Measurements from ENCODE around the gene SELENOO. TPM values are rescaled to one million over a fixed set of nuclear protein-coding genes. Genes with fewer than 3 reads are reported as not detected.

Gene SELENOO
- total RNA-seq, 1 donor from 2014 or later, result 12.7 TPM

DNA sequence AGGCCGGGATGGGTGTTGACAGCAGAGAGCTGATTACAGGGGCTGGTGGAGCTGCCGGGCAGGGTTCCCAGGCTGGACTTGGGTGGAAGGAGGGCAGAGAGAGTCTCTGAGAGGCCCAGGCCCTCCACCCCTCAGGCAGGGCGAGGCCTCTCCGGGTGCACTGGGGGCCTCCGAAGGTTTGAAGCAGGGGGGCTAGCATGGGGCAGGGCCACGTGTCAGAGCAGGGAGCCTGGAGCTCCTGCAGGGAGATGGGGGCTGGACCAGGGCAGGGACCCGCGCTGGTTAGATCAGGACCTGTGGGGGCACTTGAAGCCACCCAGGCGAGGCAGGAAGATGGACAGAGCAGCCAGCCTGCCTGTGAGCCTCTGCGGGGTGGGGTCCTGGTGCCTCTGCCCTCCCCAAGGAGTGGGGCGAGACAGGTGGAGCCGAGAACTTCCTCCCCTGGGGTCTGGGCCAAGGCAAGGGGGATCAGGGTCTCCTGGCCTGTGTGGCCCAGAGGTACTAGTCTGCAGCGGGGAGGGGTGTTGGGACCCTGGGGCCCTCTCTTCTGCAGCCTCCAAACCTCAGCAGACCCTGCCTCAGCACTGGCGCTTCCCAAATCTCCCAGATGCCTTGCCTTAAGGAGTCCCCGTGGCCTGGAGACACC lies 29.4 kb upstream of the SELENOO start:
- intact Hi-C loops (cut with DNase I), result no loop called here
- no peak for DNase-seq (ENCODE audit: low spot score)

DNA sequence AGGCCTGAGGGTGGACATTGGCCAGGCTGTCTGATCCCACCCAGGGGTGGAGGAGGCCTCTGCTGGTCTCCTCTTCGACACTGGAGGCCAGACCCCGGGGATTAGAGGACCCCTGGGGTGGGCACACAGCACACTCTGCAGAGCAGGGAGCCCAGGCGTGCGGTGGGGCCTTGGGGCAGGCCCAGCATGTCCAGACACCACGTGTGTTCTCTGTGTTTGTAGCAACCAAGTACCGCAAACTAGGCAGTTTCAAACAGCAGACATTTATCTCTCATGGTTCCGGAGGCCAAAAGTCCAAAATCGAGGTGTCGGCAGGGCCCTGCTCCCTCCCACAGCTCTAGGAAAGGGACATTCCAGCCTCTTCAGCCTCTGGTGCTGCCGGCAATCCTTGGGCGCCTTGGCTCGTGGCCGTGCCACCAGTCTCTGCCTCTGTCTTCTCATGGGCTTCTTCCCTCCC lies 28.8 kb upstream of the SELENOO start:
- intact Hi-C loops (cut with DNase I), result no loop called here
- no peak for DNase-seq (ENCODE audit: low spot score)

DNA sequence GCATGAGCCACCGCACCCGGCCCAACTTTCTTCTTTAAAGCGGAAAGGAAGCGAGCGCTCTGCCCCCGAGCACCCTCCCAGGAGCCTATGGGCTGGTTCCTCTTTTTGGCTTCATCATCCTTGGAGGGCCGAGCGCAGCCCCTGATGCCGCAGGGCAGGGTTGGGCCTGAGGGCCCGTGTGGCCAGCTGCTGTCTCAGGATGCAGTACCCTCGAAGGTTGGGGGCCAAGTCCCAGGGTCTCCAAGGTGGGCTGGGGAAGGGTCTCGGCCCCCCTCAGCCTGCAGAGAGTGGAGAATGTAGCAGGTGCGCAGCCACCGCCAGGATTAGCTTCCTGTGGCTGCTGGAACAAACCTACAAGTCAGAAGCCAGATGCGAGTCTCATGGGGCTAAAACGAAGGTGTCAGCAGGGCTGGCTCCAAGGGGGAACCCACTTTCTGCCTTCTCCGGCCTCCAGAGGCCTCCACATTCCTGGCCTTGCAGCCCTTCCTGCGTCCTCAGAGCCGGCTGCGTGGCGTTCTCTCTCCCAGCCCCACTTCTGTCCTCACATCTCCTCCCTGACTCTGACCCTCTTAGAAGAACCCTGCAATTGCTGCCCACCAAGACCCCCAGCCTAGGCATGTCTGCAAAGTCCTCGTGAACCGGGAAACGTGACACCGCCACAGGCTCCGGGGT lies 27.4 kb upstream of the SELENOO start:
- intact Hi-C loops (cut with DNase I), result no loop called here
- peak; percentile 83 for DNase-seq (ENCODE audit: low spot score)

DNA sequence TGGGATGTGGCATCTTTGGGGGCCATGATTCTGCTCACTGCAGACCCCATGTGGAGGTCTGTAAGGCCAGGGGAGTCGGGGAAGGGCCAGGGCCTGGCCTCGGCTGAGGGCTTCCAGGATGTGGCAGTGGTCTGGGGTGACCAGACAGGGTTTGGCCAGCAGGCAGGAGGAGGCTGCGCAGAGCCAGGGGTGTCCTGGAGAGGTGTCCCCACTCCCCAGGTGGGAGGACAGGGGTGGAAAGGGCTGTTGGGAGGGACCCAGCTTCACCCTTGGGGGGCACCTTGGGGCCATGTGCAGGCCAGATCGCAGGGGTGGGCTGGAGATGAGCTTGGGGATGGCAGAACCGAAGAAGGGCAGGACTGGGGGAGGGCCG lies 26.8 kb upstream of the SELENOO start:
- no peak for DNase-seq (ENCODE audit: low spot score)
- intact Hi-C loops (cut with DNase I), result no loop called here

DNA sequence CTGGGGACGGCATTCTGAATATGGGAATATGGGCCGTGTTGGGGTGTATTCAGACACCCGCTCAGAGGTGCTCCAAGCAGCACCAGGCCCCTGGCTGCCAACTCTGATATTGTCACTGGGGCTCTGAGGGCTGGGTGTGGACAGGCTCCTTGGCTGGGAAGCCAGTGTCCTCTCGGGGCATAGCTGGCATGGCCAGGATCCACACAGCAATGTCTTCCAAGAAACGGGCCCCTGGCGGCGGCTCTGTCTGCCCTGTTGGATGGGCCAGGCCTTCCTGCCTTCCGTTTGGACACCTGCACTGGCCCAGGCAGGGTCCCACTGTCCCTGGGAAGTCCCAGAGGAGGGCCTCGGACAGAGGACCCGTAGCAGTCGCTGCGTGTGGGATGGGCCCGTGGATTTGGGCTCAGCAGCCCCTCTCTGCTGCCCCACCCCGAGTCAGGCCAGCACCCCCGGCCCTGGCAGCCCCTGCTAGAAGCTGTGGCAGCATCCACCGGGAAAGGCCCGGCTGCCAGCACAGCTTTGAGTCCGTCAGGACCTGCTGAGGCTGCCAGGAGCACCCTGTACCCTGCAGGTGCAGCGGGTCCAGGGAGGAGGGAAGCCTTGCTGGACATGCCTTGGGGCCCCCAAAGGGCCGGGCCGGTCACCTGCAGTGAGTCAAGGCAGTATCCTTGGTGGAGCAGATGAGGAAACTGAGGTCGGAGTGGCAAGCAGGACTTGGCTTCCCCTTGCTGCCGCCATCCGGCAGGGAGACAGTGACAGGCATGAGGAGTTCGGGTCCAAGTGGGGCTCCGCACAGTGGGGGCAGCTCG lies 26.2 kb upstream of the SELENOO start:
- intact Hi-C loops (cut with DNase I), result no loop called here

DNA sequence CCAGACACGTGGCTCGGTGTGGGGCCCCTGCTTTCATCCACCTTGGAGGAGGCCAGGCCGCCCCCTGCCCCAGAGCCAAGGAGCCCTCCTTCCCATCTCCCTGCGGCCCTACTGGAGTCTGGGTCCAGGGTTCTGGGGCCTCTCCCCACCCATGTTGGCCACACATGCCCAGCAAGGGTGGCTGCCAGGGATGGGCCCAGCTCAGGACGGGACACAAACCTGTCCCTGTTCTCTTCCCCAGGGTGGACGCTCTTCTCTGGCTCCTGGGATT lies 25.7 kb upstream of the SELENOO start:
- intact Hi-C loops (cut with DNase I), result no loop called here
- no peak for DNase-seq (ENCODE audit: low spot score)

More for the DNA sequence above, 26.2 kb upstream of the SELENOO start:
- no peak for DNase-seq (ENCODE audit: low spot score)

DNA sequence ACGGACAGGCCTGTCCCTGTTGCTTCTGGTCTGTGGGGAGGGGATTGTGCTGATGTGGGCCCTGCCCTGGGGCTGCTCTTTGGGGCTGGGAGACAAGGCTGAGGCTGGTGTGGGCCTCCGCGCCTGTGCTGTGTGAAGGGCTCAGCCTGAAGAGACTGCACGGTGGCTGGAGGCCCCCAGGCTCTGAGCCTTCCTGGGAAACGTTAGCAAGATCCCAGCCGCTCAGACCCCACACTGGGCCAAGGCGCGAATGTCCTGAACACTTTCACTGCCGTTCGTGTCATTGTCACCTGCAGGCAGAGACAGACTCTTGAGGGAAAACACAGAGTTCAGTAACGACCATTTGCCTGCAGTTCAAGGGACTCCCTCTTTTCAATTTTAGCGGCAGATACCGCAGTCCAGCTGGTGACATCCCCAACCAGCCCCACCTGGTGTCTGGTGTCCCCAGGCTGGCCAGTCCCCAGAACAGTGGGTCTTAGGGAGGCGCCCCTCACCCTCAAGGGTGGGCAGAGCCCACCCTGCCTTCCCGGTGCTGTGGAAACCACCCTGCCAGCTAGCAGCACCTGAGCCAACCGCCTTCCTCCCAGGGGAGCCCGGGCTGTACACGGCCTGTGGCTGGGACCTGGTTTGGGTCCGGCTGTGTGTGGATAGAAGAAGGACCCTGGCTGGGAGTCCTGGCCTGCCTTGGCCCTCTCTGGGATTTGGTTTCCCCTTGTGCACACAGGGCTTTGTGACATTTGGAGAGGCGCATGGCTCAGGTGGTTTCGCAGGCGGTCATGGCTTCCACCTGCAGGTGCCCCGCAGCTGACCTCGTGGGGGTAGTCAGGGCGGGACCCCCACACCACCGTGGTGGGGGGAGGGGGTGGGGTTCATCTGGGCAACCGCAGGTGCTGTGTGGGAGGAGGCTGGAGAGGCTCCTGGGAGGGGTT lies 24.6 kb upstream of the SELENOO start:
- DNase-seq (ENCODE audit: low spot score), result no peak
- intact Hi-C loops (cut with DNase I), result no loop called here

DNA sequence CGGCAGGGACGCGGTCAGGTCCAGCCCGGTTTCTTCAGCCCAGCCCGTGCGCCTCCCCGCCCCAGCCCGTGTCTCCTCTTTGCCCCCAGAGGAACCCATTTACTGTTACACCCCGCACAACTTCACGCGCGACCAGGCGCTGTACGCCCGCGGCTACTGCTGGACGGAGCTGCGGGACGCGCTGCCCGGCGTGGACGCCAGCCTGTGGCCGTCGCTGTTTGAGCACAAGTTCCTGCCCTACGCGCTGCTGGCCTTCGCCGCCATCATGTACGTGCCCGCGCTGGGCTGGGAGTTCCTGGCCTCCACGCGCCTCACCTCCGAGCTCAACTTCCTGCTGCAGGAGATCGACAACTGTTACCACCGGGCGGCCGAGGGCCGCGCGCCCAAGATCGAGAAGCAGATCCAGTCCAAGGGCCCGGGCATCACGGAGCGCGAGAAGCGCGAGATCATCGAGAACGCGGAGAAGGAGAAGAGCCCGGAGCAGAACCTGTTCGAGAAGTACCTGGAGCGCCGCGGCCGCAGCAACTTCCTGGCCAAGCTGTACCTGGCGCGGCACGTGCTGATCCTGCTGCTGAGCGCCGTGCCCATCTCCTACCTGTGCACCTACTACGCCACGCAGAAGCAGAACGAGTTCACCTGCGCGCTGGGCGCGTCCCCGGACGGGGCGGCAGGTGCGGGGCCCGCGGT lies 23.8 kb upstream of the SELENOO start:
- DNase-seq (ENCODE audit: low spot score), result no peak
- intact Hi-C loops (cut with DNase I), result no loop called here

DNA sequence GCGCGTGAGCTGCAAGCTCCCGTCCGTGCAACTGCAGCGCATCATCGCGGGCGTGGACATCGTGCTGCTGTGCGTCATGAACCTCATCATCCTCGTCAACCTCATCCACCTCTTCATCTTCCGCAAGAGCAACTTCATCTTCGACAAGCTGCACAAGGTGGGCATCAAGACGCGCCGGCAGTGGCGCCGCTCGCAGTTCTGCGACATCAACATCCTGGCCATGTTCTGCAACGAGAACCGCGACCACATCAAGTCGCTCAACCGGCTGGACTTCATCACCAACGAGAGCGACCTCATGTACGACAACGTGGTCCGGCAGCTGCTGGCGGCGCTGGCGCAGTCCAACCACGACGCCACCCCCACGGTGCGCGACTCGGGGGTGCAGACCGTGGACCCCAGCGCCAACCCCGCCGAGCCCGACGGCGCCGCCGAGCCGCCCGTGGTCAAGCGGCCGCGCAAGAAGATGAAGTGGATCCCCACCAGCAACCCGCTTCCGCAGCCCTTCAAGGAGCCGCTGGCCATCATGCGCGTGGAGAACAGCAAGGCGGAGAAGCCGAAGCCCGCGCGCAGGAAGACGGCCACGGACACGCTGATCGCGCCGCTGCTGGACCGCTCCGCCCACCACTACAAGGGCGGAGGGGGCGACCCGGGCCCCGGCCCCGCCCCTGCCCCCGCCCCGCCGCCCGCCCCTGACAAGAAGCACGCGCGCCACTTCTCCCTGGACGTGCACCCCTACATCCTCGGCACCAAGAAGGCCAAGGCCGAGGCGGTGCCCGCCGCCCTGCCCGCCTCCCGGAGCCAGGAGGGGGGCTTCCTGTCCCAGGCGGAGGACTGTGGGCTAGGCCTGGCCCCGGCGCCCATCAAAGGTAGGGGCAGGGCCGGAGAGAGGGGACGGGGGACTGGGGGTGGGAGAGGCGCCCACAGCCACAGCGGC lies 23.0 kb upstream of the SELENOO start:
- DNase-seq (ENCODE audit: low spot score), result no peak
- intact Hi-C loops (cut with DNase I), result no loop called here

DNA sequence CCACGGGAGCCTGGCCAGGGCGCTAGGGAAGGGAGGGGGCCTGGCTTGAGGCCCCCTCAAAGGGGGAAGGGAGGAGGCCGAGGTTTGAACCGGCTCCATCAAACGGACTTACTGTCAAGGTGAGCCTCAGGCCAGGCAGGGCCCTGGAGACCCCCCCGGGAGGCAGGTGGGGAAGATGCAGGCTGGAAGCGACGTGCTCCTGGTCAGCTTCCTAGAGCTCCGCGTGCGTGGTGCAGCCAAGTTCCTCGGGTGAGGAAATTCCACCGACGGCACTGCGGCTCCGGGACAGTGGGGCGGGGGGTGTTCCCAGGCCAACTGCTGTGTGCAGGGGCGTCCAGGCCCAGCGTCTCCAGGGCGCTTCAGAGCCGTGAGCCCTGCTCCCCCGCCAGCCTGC lies 22.3 kb upstream of the SELENOO start:
- no peak for DNase-seq (ENCODE audit: low spot score)
- intact Hi-C loops (cut with DNase I), result no loop called here

DNA sequence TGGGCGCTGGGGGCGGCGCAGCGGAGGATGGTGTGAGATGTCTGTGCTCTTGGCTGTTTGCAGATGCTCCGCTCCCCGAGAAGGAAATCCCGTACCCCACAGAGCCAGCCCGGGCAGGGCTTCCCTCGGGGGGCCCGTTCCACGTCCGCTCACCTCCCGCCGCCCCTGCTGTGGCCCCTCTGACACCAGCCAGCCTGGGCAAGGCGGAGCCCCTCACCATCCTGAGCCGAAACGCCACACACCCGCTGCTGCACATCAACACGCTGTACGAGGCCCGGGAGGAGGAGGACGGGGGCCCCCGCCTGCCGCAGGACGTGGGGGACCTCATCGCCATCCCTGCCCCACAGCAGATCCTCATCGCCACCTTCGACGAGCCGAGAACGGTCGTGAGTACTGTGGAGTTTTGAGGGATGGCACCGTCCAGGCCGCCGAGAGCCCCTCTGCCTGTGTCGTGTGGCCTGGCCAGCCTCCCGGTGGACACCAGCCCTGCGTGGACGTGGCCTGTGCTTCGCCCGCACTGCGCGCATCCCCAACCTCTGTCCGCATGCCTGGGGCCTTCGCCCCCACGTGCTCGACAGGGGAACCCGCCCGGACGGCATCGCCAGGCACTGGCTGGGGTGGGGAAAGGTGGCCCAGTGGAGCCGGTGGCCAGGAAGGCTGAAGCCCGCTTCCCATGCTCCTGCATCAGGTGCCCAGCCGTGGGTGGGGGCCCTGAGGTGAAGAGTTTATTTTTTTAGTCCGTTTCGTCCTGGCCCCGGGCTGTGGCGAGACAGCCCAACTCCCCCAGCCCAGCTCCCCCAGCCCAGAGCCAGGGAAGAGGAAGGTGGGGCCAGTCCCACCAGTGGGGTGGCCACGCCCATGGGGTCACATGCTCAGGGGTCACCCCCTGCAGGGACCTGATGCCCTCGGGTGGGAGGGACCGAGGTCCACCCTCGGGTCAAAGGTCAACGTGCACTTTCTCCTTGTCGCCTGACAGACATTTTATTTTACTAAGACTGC lies 21.6 kb upstream of the SELENOO start:
- no peak for DNase-seq (ENCODE audit: low spot score)
- intact Hi-C loops (cut with DNase I), result no loop called here

DNA sequence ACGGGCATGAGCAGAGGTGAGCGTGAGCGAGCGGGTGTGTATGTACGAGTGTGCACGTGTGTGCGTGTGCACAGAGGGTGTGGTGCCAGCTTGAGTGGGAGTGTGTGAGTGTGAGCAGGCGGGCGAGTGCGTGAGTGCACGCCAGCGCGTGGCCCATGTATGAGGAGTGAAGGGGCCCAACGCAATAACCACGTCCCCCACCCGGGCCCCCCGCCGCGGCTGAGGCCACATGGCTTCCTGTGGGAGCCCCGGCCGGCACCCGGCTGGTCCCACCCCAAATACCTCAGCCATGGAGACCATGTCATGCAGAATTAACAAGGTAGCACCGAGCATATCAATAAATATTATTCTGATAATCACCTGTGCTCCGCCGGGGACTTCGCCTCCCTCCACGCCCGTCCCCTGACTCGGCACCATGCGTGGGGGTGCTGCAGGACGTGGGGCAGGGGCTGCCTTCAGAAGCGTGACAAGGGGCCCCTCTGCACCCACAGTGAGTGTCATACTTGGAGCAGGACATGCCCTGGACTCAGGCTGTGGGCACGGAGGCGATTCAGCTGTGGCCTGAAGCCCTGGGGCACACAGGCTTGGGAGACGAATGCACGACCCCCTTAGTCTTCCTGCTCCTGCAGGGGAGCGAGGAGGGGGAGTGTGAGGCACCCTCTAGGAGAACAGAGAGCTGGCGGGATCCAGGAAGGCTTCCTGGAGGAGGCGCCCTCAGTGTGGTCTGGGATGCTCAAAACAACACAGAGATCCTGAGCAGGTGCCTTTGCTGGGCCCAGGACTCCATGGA lies 20.7 kb upstream of the SELENOO start:
- intact Hi-C loops (cut with DNase I), result no loop called here
- DNase-seq (ENCODE audit: low spot score), result no peak

DNA sequence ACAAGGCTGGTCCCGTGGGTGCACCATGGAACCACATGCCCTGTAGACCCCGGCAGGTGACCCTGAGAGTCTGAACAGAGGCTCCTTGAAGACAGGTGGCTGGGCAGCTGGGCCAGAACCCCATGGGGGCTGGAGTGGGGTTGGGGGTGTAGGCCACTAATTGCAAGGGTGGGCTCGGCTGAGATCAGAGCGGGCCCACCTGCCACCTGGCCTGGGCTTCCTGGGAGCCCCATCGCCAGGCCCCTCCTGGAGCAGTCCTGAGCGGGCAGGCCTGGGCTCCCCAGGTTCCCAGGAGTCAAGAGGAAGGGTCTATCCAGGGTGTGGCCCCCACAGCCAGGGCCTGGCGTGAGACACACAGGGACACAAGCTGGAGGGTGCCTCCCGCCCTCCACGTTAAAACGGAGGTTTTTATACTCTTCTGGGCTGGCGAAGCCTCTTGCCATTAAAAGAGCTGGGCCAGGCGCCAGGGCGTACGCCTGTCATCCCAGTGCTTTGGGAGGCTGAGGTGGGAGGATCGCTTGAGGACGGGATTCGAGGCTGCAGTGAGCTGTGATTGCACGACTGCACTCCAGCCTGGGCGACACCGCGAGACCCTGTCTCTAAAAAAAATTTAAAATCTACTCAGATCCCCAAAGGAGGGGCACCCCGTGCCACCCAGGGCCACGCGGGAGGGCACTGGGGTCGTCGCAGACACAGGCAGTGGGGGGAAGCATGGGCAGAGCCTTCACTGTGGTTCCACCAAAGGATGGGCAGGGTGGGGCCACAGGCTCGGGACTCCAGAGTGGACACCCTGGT lies 19.9 kb upstream of the SELENOO start:
- no peak for DNase-seq (ENCODE audit: low spot score)
- intact Hi-C loops (cut with DNase I), result no loop called here

DNA sequence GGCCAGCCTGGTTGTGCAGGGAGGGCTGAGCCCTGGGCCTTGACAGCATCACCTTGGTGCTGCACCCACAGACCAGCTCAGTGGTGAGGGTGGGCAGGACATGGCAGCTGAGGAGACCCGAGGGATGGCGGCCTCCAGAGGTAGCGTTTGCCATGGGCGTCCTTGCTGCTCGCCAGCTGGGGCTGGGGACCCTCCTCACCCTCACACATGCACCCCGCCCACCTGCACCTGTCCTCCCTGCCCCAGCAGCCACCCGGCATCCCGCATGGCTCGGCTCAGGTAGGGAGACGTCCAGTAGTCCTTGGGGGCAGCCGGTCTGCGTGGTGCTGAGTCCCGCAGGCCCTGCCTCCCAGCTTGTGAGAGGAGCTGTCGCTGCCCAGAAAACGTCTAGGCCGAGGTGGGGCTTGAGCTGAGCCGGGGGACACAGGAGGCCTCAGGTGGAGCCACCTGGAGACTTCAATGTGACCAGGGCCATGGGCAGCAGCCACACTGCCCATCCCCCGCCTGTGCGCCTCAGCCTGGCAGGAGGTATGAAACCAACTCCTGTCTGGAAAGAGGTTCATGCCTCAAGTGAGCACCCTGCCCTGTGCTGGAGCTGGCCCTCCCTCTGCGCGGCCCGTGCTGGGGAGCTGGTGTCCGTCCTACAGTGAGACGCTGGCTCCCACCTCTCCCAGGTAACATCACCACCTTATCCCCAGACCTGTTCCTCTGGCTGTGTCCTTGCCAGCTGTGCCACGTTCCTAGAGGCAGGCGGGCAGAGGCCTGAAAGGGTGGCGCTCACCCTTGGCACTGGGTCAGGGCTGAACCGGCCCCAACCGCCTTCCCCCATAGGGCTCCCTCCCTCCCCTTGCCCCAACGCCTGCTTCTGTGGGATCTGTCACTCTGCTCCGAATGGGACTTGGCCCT lies 18.4 kb upstream of the SELENOO start:
- intact Hi-C loops (cut with DNase I), result no loop called here
- DNase-seq (ENCODE audit: low spot score), result no peak

All from cardiac septum (tissue), 1 donor.